Head of caudate nucleus (tissue), 42 donors: ENCODE data around the gene ZNF597.
A peak's percentile ranks its signal among the peaks of the same experiment; 100 is the strongest.

ENCODE experiments used
- DNase-seq, 42 donors: peaks; one replicate each; pipeline versions ENCODE4 v3.0.0 to v3.0.0-alpha.2; 2020 to 2021; ENCODE audit warnings: mixed read lengths in 7 of 42
- intact Hi-C: fragments of 100-400 bp; cut with DNase I; formaldehyde crosslinking; loops from one replicate; pipeline ENCODE4 v1.15.0; 2022

Gene ZNF597

DNA sequence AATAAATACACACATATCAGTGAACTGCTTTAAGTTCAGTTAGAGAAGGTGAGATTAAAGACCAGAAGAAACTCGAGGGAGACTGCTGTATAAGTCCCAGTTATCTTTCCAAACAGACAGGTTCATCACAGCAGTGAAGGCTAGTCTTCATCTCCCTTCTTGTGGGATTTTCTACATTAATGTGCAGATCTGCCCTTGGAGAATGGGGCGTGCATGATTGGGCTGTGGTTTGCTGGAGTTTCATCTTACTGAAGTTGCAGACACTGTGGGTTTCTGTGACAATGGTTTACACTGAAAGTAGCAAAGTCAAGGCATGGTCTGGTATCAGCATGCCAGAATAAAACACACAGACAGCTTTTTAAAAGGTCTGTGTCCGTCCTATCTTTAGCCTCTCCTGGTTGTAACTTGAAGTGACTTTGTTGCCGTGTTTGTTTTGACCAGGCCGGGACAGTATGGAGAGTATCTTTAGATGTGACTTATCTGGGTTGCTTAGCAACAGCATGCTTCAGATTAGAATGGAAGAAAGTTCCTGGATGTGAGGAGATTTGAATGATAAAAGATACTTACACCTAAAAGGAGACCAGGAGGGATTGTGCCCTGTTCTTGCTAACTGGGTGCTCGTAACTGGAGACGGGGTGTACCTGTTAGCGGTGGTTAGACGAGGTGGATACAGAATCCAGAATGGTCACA, 16.2 kb upstream of the ZNF597 start:
- intact Hi-C loops: loop anchor here (5.0 to 10.0 kb wide), 3 partner anchors 43 to 195 kb away; partner anchors contain the start of genes CLUAP1, TIGD7 and ZNF75A
- DNase-seq: peak in 1 of 42 donors; percentile 13

GRCh38 chr16:3458852-3459361, 15.6 kb upstream of the ZNF597 start:
- intact Hi-C loops: loop anchor here (5.0 to 10.0 kb wide), 3 partner anchors 43 to 194 kb away; partner anchors contain the start of genes CLUAP1, TIGD7 and ZNF75A
- peak in 1 of 42 donors; percentile 14 for DNase-seq

- DNase-seq: peak in 19 of 42 donors; percentile 11 to 56 (median 35)
- intact Hi-C loops: loop anchor here (5.0 to 10.0 kb wide), 3 partner anchors 44 to 194 kb away; partner anchors contain the start of genes CLUAP1, TIGD7 and ZNF75A
These were observed 15.1 kb upstream of the ZNF597 start for GRCh38 chr16:3458278-3458851.

GRCh38 chr16:3457434-3458252, 14.3 kb upstream of the ZNF597 start:
- intact Hi-C loops: loop anchor here (2.0 to 10.0 kb wide), 4 partner anchors 45 to 193 kb away; partner anchors contain the start of genes CLUAP1, TIGD7, ZNF174 and ZNF75A
- peak; percentile 77 to 95 (median 90) for DNase-seq

DNA sequence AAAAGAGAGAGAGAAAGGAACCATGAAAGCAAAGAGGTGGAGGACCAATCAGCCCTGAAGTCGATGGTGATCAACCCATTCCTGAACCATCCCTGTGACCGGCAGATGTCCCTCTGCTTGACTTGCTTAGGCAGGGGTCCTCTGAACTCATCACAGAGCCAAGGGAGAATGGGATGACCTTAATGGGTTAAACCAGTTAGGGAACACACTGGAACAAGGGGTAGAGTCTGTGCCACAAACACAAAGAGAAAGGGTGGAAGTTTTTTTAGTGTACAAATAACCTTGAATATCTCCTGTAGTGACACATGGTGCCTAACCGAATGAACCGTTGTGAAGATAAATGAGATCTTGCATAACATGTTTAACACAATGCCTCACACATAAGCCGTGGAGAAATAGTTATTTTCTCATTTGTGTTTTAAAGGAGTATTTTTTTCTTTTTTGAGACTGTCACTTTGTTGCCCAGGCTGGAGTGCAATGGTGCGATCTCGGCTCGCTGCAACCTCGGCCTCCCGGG, 11.4 kb upstream of the ZNF597 start:
- intact Hi-C loops: loop anchor here (5.0 to 10.0 kb wide), 3 partner anchors 48 to 190 kb away; partner anchors contain the start of genes CLUAP1, TIGD7 and ZNF75A
- DNase-seq: no peak

DNA sequence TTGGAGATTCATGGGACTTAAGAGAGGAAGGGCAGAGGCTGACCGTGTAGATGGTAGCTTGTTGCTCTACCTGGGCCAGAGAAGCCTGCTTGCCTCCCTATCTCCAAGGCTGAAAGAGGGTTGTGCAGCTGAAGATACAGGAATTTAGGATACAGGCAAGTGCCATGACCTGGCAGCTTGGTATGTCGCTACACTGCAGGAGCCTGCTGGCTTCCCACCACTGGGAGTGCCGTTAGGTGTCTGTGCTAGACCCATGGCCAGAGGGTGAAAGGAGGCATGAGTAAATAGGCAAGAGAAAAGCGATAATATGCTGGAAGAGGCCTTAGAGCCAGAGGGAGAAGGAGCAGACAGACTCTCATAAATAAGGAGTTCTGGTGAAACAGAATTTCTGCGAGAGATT, 10.8 kb upstream of the ZNF597 start:
- intact Hi-C loops: loop anchor here (10.0 kb wide), 2 partner anchors 149 to 189 kb away; partner anchors contain the start of genes TIGD7 and ZNF75A
- no peak for DNase-seq

DNA sequence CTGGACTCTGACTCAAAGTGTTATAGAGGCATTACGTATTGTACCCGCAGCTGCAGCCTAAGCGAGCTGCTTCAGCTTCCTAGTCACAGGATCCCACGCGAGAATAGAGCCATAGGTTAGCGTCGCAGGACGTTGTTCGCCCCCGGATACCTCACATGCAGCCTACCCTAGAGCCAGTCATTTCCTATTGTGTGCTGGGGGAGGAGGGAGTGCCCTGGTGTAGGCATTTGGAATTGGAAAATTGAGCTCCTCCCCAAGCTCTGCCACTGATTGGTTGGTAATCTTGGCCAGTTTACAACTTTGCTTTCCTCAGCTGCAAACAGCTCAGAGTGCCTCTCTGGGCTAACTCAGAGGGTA, 706 bp upstream of the ZNF597 start:
- DNase-seq: peak in 22 of 42 donors; percentile 19 to 69 (median 41)
- intact Hi-C loops: no loop called here

GRCh38 chr16:3439637-3440036, 3.7 kb downstream of the ZNF597 start:
- intact Hi-C loops: no loop called here
- no peak for DNase-seq

DNA sequence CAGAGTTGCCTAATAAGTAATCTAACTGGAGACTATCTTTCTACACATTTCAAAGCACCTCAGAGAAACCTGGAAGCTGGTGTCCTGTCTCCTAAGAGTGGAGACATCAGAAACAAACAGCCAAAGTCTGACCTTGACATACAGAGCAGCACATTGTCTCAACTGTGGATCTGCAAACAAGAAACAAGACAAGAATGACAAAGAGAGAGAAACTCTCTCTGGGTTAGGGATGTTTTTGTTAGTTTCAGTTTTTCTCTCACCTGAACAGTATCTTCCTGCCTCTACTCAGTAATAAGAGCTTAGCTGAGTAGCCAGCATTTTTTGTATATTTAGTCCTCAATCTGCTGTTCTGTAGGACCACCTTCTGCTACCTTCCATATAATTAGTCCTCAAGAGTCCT, 8.9 kb downstream of the ZNF597 start:
- no peak for DNase-seq
- intact Hi-C loops: no loop called here

DNA sequence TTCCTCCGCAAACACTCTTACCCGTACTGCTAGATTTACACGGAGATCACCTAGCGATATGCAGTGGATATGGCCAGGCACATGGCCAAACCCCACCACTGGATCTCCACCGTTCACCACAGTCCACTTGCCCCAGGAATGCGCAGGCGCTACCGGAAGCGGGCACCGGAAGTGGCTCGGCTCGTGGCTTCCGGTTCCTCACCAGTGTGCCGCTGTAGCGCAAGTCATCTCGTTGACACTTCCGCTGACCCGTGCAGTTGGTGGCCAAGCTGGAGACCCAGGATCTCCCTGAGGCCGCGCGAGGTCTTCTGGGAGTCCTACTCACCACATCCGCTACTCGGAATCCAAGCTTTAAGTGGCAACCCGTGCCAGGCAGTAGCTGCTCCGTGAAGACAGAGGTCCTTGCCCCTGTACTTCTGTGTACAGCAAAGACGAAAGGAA, 11.5 kb downstream of the ZNF597 start:
- intact Hi-C loops: no loop called here

DNA sequence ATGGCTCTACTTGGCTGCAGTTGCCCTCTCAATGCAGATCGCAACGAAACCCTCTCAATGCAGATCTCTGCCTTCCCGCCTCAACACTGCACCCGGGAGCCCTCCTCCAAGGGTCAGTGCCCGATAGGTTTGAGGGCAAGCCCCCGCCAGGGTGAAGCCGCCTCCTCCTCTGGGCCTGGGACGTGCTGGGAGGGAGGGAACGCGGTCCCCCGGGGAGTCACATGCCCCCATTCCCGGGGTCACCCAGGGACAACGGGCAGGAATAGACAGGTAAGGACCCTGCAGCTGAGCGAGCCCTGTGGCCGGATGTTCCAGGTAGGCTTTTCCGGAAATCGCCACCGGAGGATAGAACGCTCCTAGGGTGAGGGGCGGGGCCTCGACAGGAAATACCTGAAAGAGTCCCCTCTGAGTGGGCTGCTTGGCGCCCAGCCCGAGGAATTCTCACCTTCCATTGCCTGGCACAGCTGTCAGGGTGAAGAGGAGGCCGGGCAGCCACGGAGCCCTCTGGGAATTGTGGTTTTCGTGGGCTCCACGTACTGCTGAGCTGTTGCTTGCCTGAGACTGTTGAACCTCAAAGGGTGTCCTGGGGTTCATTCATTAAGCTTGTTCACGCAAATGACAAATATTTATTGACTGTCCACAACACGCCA, 29.4 kb downstream of the ZNF597 start:
- DNase-seq: peak in 22 of 42 donors; percentile 5 to 57 (median 21)
- intact Hi-C loops: no loop called here

More for the DNA sequence above, 11.5 kb downstream of the ZNF597 start:
- peak in 40 of 42 donors; percentile 29 to 75 (median 52) for DNase-seq

DNA sequence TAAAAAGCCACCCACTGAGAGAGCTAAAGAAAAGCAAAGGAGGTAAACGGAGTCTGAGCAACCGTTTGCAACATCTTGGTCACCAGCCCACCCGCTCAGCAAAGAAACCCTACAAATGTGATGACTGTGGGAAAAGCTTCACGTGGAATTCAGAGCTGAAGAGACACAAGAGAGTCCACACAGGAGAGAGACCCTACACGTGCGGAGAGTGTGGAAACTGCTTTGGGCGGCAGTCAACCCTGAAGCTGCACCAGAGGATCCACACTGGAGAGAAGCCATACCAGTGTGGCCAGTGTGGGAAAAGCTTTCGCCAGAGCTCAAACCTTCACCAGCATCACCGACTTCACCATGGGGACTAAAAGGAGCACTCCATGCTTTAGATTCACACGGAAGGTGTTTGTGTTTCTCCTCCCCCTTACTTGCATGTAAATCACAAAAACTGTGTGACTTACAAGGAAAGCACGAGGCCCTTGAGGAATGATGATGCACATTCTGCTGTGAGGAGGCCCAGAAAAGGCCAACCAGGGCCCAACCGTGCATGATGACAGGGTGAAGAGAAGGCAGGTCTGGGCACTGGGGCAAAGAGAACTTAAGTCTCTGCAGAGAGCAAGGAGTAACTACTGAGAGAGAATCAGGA, 34.6 kb downstream of the ZNF597 start:
- intact Hi-C loops: loop anchor here (10.0 kb wide), 1 partner anchor 114 kb away; no protein-coding TSS in a partner anchor
- DNase-seq: no peak

- peak in 3 of 42 donors; percentile 9 to 39 (median 17) for DNase-seq
- intact Hi-C loops: loop anchor here (2.0 to 10.0 kb wide), 2 partner anchors 55 to 107 kb away; no protein-coding TSS in a partner anchor
These were observed 41.4 kb downstream of the ZNF597 start for GRCh38 chr16:3401719-3402397.

DNA sequence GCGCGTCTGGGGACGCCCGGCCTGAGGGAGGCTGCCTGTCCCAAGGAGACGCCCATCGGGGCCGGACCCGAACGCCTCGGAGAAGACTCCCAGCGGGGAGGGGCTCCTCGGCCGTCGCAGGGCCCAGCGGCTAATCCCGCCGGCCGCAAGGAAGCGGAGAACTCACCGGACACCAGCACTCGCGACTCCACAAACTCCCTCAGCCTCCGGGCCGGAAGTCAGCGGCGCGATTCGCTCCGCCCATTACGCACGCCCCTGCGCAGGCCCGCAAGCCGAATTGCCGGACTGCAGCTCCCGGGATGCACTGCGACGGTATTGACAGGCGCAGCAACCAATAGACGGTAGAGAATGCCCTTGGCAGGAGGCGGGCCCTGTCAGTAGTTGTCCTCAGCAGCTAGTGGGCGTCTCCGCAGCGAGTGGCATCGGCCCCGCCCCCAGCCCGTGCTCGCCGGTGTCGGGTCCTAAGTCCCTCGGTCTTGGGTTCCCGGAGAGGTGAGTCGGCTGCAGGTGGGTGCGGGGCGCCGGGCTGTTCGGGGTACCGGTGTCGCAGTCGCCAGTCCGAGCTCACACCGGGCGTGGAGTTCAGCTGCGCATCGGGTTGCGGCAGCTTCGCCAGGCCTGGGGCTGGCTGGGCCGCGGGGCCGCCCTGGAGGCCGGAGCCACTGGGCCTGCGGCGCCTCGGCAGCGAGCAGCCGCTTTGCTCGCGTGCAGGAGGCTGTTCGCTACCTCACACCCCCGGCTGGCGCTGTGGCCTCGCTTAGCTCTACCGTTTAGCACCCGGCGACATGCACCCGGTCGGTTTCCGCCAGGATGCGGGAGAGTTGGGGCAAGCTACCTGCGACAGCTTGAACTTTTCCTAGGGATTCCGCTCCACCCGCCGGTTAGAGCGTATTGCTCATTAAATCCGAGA, 42.3 kb downstream of the ZNF597 start, which contains the start of the genes ZNF174 and ZSCAN32:
ZNF174 (plus strand) TSS at position 437 of the 910 bp plus-strand sequence. CDS start 790 bp downstream, outside the sequence.
ZSCAN32 (minus strand) TSS at position 226 of the 910 bp plus-strand sequence. CDS start 3,447 bp downstream, outside the sequence.
- peak; percentile 97 to 100 (median 99) for DNase-seq
- intact Hi-C loops: loop anchor here (2.0 to 10.0 kb wide), 2 partner anchors 56 to 106 kb away; no protein-coding TSS in a partner anchor

- DNase-seq: no peak
- intact Hi-C loops: loop anchor here (2.0 to 10.0 kb wide), 2 partner anchors 56 to 106 kb away; no protein-coding TSS in a partner anchor
These were observed 42.9 kb downstream of the ZNF597 start for GRCh38 chr16:3400446-3400778.
